GM12892 (cell line): Measurements from ENCODE around the gene HMCN1.

Source experiments
- POLR2A ChIP-seq: IDR thresholded peaks from 2 replicates; pipeline ENCODE4 v1.6.1; 2011; ENCODE audit warnings: low read depth, low read length, control low read depth
- POLR2AphosphoS5 ChIP-seq: IDR thresholded peaks from 2 replicates; pipeline ENCODE4 v1.6.1; 2011; ENCODE audit warnings: low read depth, low read length, control low read depth

DNA sequence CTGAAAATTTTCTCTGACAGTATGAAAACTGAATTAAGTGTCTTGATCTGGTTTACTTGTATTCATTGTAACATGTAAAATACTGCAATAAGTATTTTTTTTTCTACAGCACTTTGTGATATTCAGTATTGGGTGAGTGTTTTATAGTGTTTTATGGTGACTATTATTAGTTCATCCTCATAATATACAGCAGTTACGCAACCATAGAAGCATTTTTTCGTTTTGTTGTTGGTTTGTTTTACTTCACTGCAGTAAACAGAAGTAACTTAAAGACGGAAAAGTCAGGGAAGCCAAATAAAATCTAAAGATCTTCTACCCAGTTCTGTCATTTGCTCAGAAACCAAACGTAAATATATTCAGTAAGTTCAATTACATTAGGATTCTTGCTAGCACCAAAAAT lies 390.8 kb downstream of the HMCN1 start:
- TF ChIP-seq POLR2AphosphoS5 (no peak), POLR2A (no peak)
